Gastroesophageal sphincter (tissue), 3 donors: Measurements from ENCODE around the gene TTC24.

ENCODE experiments used
- EP300 ChIP-seq: sonication (generic); formaldehyde crosslinking; IDR thresholded peaks from one replicate; pipeline ENCODE4 v1.6.1; 2017; ENCODE audit warnings: antibody characterized with exemption, mild to moderate bottlenecking
- POLR2A ChIP-seq, 2 donors: fragments of 450-650 bp; IDR thresholded peaks; one replicate each; pipeline ENCODE4 v1.6.1; 2017; ENCODE audit warnings: antibody characterized with exemption in 2 of 2, mild to moderate bottlenecking in 2 of 2, moderate library complexity in 1 of 2
- TF ChIP-seq, protein P1 (sequence below), 4 experiments: fragments of 200-600 bp in 2 of 4; fragments of 450-650 bp in 2 of 4; sonication (generic) in 1 of 4; IDR thresholded peaks; one replicate each; pipeline ENCODE4 v1.5.1; 2017 to 2019; ENCODE audit warnings: antibody characterized with exemption in 4 of 4, mild to moderate bottlenecking in 2 of 4, moderate library complexity in 2 of 4

DNA sequence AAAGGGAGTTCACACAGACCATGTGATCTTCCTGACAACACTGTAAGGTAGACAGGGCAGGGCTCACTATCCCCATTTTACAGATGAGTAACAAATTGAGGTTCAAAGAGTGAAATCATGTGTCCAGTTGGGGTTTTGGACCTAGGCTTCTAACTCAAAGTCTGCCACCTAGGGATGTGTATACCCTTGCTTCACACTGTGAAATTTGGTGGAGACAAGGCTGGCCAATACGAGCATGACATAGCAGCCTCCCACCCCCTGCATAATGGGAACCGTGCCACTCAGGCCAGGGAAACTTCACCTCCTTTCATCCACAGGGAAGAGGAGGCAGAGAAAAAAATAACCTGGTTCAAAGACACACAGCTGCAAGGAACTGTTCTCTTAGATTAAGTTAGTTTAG is 14.0 kb upstream of the TTC24 start:
- TF ChIP-seq, protein P1, sequence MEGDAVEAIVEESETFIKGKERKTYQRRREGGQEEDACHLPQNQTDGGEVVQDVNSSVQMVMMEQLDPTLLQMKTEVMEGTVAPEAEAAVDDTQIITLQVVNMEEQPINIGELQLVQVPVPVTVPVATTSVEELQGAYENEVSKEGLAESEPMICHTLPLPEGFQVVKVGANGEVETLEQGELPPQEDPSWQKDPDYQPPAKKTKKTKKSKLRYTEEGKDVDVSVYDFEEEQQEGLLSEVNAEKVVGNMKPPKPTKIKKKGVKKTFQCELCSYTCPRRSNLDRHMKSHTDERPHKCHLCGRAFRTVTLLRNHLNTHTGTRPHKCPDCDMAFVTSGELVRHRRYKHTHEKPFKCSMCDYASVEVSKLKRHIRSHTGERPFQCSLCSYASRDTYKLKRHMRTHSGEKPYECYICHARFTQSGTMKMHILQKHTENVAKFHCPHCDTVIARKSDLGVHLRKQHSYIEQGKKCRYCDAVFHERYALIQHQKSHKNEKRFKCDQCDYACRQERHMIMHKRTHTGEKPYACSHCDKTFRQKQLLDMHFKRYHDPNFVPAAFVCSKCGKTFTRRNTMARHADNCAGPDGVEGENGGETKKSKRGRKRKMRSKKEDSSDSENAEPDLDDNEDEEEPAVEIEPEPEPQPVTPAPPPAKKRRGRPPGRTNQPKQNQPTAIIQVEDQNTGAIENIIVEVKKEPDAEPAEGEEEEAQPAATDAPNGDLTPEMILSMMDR (IDR thresholded peaks at IDR 0.05): no peak
- TF ChIP-seq POLR2A (IDR thresholded peaks at IDR 0.05): no peak
- no peak for TF ChIP-seq EP300
